Activated CD8-positive, alpha-beta T cell treated with anti-CD3 and anti-CD28 coated beads for 36 hours (primary cell): ENCODE measurements around the gene MOSPD3. TPM values are rescaled to one million over a fixed set of nuclear protein-coding genes. Genes with fewer than 3 reads are reported as not detected.

ENCODE experiments used
- ATAC-seq: fragments of 200-7000 bp; cut with Tn5 transposase; one replicate; pipeline ENCODE4 v1.10.0; 2021; ENCODE audit warnings: mild to moderate bottlenecking, moderate library complexity
- CTCF ChIA-PET: fragments of 350-600 bp; sonication (Branson Sonifier 250); formaldehyde crosslinking; loops from one replicate; lab custom pipeline; 2021; ENCODE audit warnings: antibody characterized with exemption; lab: Charles Lee
- POLR2A ChIA-PET: fragments of 350-600 bp; sonication (Branson Sonifier 250); formaldehyde crosslinking; loops from one replicate; lab custom pipeline; 2021; ENCODE audit warnings: antibody characterized with exemption; lab: Charles Lee
- DNase-seq: peaks from one replicate; pipeline ENCODE4 v3.0.0-alpha.2; 2020
- H3K27ac Mint-ChIP-seq: one replicate; pipeline ENCODE4 v1.8.0; 2021; ENCODE audit warnings: mild to moderate bottlenecking, mixed read lengths
- H3K27me3 Mint-ChIP-seq: one replicate; pipeline ENCODE4 v1.8.0; 2021; ENCODE audit warnings: mixed read lengths
- H3K36me3 Mint-ChIP-seq: one replicate; pipeline ENCODE4 v1.8.0; 2021; ENCODE audit warnings: low read depth, mixed read lengths
- H3K4me1 Mint-ChIP-seq: one replicate; pipeline ENCODE4 v1.8.0; 2021; ENCODE audit warnings: low read depth, mixed read lengths
- H3K4me3 Mint-ChIP-seq: one replicate; pipeline ENCODE4 v1.8.0; 2021; ENCODE audit warnings: mild to moderate bottlenecking, moderate library complexity, mixed read lengths
- H3K9me3 Mint-ChIP-seq: one replicate; pipeline ENCODE4 v1.8.0; 2021; ENCODE audit warnings: mixed read lengths
- intact Hi-C: fragments of 100-400 bp; cut with micrococcal nuclease; formaldehyde crosslinking; loops from one replicate; pipeline ENCODE4 v1.10.0; 2022
- total RNA-seq, 2 experiments: library from RNA; stranded (reverse); gene quantifications; one replicate each; pipeline ENCODE4 v1.2.3, GENCODE V29; 2021
- TF ChIP-seq, protein P1 (sequence below): fragments of 200-600 bp; IDR thresholded peaks from one replicate; pipeline ENCODE4 v1.8.0; 2022; ENCODE audit warnings: antibody characterized with exemption, mild to moderate bottlenecking

Gene MOSPD3
- total RNA-seq, 2 experiments from 2014 or later: 9.6 to 10.5 TPM

- H3K4me1 Mint-ChIP-seq: peaks cover 12% of the 10 kb centered on the region
- H3K27me3 Mint-ChIP-seq: no peaks in the 10 kb centered on the region
- no peak overlapping the region for H3K27ac Mint-ChIP-seq
- ChIA-PET CTCF (interaction anchor here (0.8 to 1.3 kb wide), 2 partner anchors 14 to 127 kb away, joined by 3 to 4 read pairs; partner anchors contain the start of gene POP7), POLR2A (interaction anchor here (0.8 to 1.0 kb wide), 2 partner anchors 7 to 8 kb away, joined by 3 read pairs; partner anchors contain the start of genes FBXO24 and LRCH4)
- ATAC-seq: no peak
- H3K36me3 Mint-ChIP-seq: peaks cover 9% of the 10 kb centered on the region
- no peak overlapping the region for H3K4me3 Mint-ChIP-seq
- H3K9me3 Mint-ChIP-seq: no peaks in the 10 kb centered on the region
- DNase-seq: no peak
- TF ChIP-seq, protein P1, sequence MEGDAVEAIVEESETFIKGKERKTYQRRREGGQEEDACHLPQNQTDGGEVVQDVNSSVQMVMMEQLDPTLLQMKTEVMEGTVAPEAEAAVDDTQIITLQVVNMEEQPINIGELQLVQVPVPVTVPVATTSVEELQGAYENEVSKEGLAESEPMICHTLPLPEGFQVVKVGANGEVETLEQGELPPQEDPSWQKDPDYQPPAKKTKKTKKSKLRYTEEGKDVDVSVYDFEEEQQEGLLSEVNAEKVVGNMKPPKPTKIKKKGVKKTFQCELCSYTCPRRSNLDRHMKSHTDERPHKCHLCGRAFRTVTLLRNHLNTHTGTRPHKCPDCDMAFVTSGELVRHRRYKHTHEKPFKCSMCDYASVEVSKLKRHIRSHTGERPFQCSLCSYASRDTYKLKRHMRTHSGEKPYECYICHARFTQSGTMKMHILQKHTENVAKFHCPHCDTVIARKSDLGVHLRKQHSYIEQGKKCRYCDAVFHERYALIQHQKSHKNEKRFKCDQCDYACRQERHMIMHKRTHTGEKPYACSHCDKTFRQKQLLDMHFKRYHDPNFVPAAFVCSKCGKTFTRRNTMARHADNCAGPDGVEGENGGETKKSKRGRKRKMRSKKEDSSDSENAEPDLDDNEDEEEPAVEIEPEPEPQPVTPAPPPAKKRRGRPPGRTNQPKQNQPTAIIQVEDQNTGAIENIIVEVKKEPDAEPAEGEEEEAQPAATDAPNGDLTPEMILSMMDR: no peak
- intact Hi-C loops: no loop called here
Measured at GRCh38 chr7:100578246-100579183, 33.8 kb upstream of the MOSPD3 start.

DNA sequence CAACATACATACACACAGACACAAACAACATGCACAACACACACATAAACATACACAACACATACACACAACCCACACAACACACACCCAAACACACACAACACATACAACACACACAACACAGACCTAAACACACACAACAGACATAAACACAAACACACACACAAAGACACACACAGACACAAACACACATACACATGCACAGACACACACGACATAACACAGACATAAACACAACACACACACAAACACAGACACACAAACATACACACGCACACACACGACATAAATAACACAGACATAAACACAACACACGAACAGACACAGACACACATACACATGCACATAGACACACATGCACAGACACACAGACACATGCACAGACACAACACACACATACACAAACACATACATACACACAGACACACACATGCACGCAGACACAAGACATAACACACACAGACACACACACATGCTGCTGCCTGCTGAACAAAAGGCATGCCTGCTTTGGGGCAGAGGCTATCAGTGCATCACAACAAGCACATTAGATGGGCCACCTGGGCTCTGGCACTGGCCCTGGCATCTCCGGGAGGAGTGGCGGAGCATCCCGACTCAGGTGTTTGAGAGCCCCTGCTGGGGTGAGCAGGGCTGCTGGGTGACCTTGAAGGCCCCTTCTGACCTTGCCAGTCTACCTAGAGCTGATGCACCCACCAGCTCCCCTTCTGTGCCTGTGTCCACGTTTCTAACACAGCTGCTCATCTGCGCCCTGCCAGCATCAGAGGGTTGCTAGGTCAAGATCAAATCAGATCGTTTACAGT, 31.7 kb upstream of the MOSPD3 start:
- CTCF ChIA-PET: interaction anchor here (0.8 to 1.0 kb wide), 2 partner anchors 17 to 125 kb away, joined by 3 to 4 read pairs; partner anchors contain the start of gene POP7
- ATAC-seq (no peak), DNase-seq (no peak)
- intact Hi-C loops: no loop called here
- H3K36me3 Mint-ChIP-seq: peaks cover 5% of the 10 kb centered on the region
- H3K27me3 Mint-ChIP-seq: no peaks in the 10 kb centered on the region
- POLR2A ChIA-PET: interaction anchor here (1.0 to 1.4 kb wide), 2 partner anchors 10 to 111 kb away, joined by 3 to 4 read pairs; no protein-coding TSS in a partner anchor
- peaks cover 20% of the 10 kb centered on the region for H3K4me1 Mint-ChIP-seq
- no peak overlapping the region for H3K27ac Mint-ChIP-seq
- TF ChIP-seq, protein P1: no peak
- H3K4me3 Mint-ChIP-seq: no peak overlapping the region
- no peaks in the 10 kb centered on the region for H3K9me3 Mint-ChIP-seq

DNA sequence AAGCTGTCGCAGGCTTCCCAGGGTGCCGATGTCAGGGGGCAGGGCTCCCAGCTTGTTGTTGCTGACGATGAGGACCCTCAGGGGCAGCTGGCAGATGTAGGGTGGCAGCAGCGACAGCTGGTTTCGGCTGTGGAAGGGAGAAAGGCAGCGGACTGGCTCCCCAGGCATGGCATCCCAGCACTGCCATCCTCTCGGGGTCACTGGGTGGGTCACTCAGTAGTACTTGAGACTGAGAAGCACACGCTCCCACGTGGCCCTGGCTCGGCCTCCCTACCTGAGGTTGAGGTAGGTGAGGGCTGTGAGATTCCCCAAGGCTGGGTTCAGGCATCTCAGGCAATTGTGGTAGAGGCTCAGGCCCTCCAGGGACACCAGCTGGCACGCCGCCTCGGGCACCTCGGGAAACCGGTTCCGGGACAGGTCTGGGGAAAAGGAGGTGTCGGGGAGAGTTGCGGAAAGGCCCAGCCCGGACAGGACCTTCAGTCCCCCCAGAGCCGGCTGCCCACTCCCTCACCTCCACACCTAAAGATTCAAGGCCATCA, 30.2 kb upstream of the MOSPD3 start:
- intact Hi-C loops: no loop called here
- peak overlapping the region; percentile 98 for H3K4me3 Mint-ChIP-seq
- H3K9me3 Mint-ChIP-seq: no peaks in the 10 kb centered on the region
- H3K36me3 Mint-ChIP-seq: peaks cover 5% of the 10 kb centered on the region
- ChIA-PET CTCF (interaction anchor here (0.9 to 1.2 kb wide), 6 partner anchors 18 to 113 kb away, joined by 3 to 5 read pairs (median 3); no protein-coding TSS in a partner anchor), POLR2A (interaction anchor here (0.7 to 2.3 kb wide), 4 partner anchors 9 to 478 kb away, joined by 3 to 8 read pairs (median 3); no protein-coding TSS in a partner anchor)
- TF ChIP-seq, protein P1: no peak
- ATAC-seq: no peak
- peaks cover 20% of the 10 kb centered on the region for H3K4me1 Mint-ChIP-seq
- H3K27ac Mint-ChIP-seq: peak overlapping the region; percentile 93
- H3K27me3 Mint-ChIP-seq: no peaks in the 10 kb centered on the region
- DNase-seq: no peak

GRCh38 chr7:100582650-100583049, 29.7 kb upstream of the MOSPD3 start:
- DNase-seq (no peak), ATAC-seq (no peak)
- Mint-ChIP-seq H3K4me1 (peaks cover 20% of the 10 kb centered on the region), H3K9me3 (no peaks in the 10 kb centered on the region), H3K27ac (peak overlapping the region; percentile 93), H3K27me3 (no peaks in the 10 kb centered on the region), H3K36me3 (peaks cover 5% of the 10 kb centered on the region), H3K4me3 (peak overlapping the region; percentile 98)
- ChIA-PET CTCF (interaction anchor here (1.1 to 6.4 kb wide), 5 partner anchors 19 to 100 kb away, joined by 3 to 39 read pairs (median 5); no protein-coding TSS in a partner anchor), POLR2A (interaction anchor here (1.0 to 4.9 kb wide), 6 partner anchors 10 to 363 kb away, joined by 4 to 22 read pairs (median 6); partner anchors contain the start of genes NYAP1 and PVRIG)
- intact Hi-C loops: no loop called here
- TF ChIP-seq, protein P1: no peak
